RWPE1 (cell line): ENCODE measurements around the gene PTGDS.
A peak's percentile ranks its signal among the peaks of the same experiment; 100 is the strongest.

ENCODE experiments used
- CTCF ChIA-PET: fragments of 350-600 bp; sonication (Branson Sonifier 250); formaldehyde crosslinking; extraction: SDS; loops from one replicate; lab custom pipeline; 2021; lab: Yijun Ruan, JAX
- POLR2A ChIA-PET: fragments of 400-600 bp; formaldehyde crosslinking; extraction: SDS; loops from one replicate; lab custom pipeline; 2020; ENCODE audit warnings: antibody characterized with exemption; ENCODE audit not compliant: low non-redundant PET; lab: Yijun Ruan, JAX
- DNase-seq: peaks from one replicate; pipeline ENCODE4 v3.0.0; 2012; ENCODE audit warnings: low spot score
- H3K27ac ChIP-seq: fragments of 450-650 bp; 2 replicates; pipeline ENCODE4 v1.5.1; 2017
- TF ChIP-seq, protein P1 (sequence below): fragments of 450-650 bp; conservative IDR thresholded peaks from 2 replicates; pipeline ENCODE4 v1.5.1; 2017; ENCODE audit warnings: low read depth, mild to moderate bottlenecking

PTGDS gene

DNA sequence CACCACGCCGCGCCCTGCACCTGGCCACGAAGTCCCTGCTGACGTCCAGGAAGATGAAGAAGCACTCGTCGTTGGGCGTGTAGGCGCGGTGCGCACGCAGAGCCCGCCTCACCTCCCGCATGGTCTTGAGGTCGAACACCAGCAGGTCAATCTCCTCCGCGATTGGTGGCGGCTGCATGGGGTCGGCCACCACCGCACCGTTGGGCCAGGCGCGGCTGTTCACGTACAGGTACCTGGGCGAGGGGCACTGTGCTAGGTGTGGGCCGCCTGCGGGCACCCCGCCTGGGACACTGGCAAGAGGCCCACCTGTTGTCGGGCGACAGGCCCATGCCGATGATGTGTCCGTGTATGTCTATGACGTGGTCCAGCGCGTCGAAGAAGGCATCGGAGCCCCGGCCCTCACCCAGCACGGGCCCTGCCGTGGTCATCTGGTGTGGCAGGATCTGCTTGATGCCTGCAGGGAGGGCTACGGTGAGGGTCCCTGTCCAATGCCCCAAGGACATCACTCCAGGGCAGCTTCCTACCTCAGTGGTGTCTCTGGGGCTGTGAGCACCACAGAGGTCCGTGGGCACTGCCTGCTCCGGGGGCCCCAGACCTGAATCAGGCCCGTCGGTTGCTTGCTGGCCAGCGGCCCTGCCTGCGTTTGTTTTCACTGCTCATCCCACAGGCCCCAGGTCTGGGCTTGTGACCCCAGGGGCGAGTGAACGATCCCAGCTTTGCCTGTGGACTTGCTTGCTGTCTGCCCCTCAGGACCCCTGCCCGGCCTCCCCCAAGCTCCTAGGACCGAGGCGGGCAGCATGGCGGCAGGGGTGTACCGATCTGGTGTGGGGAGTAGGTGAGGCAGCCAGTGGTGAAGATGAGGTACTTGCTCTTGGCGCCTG is 35.8 kb upstream of the PTGDS start:
- ChIA-PET CTCF (interaction anchor here (0.7 to 1.0 kb wide), 2 partner anchors 33 to 88 kb away, joined by 3 to 6 read pairs; no protein-coding TSS in a partner anchor), POLR2A (no interaction called here)
- TF ChIP-seq, protein P1, sequence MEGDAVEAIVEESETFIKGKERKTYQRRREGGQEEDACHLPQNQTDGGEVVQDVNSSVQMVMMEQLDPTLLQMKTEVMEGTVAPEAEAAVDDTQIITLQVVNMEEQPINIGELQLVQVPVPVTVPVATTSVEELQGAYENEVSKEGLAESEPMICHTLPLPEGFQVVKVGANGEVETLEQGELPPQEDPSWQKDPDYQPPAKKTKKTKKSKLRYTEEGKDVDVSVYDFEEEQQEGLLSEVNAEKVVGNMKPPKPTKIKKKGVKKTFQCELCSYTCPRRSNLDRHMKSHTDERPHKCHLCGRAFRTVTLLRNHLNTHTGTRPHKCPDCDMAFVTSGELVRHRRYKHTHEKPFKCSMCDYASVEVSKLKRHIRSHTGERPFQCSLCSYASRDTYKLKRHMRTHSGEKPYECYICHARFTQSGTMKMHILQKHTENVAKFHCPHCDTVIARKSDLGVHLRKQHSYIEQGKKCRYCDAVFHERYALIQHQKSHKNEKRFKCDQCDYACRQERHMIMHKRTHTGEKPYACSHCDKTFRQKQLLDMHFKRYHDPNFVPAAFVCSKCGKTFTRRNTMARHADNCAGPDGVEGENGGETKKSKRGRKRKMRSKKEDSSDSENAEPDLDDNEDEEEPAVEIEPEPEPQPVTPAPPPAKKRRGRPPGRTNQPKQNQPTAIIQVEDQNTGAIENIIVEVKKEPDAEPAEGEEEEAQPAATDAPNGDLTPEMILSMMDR = no peak
- H3K27ac ChIP-seq = peak overlapping the region; percentile 89; the same call in 1 of the 2 replicates
- no peak for DNase-seq

- TF ChIP-seq, protein P1 = no peak
- ChIA-PET CTCF (interaction anchor here (0.6 to 1.0 kb wide), 4 partner anchors 34 to 87 kb away, joined by 3 to 6 read pairs (median 3); no protein-coding TSS in a partner anchor), POLR2A (no interaction called here)
- no peak for DNase-seq
- H3K27ac ChIP-seq = peak overlapping the region; percentile 89
Observed at GRCh38 chr9:136942112-136942880, 35.0 kb upstream of the PTGDS start.

DNA sequence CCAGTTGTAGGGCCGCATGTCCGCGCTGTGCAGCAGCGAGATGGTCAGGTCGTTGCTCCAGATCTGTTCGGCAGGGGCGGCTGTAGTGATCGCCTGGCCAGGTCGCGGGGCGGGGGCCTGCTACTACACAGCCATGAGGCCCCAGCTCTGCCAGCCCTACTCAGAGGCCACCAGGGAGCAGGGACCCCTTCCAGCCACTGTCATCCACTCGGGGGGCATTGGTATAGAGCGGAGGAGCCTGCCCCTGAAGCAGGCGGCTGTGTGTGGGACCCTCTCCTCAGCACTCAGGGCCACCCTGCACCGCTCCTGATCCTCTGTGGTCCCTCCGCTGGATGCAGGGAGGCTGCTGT is 34.4 kb upstream of the PTGDS start:
- TF ChIP-seq, protein P1 = no peak
- CTCF ChIA-PET = interaction anchor here (0.6 to 5.9 kb wide), 4 partner anchors 77 to 94 kb away, joined by 3 to 97 read pairs (median 3); no protein-coding TSS in a partner anchor
- peak overlapping the region; percentile 89 for H3K27ac ChIP-seq
- DNase-seq = no peak
- POLR2A ChIA-PET = interaction anchor here (0.7 kb wide), 1 partner anchor 12 kb away, joined by 6 read pairs; no protein-coding TSS in a partner anchor

DNA sequence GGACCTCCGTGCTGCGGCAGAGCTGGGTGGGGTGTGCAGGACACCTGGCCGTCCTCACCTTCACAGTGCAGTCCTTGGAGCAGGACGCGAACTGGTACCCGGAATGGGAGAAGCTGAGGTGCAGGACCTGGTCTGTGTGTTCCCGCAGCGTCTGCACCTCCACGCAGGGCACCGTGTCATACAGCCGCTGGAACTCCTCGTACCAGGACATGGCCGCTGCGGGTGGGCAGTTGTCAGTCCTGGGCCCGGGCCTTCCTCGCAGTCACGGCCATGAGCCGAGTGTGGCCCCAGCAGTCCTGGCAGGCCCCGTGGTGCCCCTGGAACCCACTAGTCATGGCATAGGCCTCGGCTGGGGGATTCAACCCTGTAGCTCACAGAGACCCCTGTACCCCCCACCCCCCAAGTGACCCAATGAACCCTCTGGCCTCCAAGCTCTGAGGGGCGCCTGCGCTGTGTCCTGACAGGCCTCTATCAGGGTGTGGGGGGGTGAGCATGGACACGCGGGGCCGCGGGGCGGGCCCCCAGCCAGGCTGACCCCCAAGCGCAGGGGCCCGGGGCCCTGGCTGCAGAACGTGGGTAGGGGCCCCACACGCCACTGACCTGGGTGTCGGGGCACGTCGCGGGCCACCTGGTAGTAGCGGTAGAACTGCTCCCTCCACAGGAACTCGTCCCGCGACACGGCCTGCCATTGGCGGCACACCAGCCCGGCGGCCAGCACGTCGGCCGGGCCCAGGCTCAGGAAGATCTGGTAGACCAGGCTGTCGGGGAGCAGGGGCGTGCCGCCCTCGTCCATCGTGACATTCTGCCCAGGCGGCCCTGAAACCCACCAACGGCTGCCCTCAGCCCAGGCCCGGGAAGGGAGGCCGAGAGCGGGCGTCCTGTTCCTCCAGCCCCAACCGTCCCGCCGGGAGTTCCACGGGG is 33.8 kb upstream of the PTGDS start:
- TF ChIP-seq, protein P1 = no peak
- CTCF ChIA-PET = interaction anchor here (0.6 to 5.9 kb wide), 16 partner anchors 13 to 313 kb away, joined by 3 to 97 read pairs (median 3); partner anchors contain the start of gene LCNL1
- POLR2A ChIA-PET = interaction anchor here (0.6 to 0.7 kb wide), 2 partner anchors 13 to 189 kb away, joined by 4 to 6 read pairs; no protein-coding TSS in a partner anchor
- peak overlapping the region; percentile 89 for H3K27ac ChIP-seq
- DNase-seq = peak; percentile 76

DNA sequence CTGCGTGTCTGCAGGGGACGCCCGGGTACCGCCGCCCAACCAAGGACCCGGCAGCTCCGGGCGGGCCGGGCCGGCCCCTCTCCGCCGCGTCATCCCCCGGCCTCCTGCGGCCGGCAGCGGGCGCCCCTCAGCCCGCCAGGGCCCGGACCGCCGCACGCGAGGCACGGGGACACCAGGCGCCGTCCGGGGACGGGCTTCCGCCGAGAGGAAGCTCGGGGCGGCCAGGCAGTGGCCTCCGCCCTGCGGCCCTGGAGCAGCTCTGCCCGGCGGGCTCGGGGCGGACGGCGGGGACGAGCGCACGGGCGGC is 33.1 kb upstream of the PTGDS start:
- ChIA-PET CTCF (interaction anchor here (0.6 to 5.9 kb wide), 13 partner anchors 14 to 313 kb away, joined by 3 to 97 read pairs (median 3); partner anchors contain the start of gene LCNL1), POLR2A (interaction anchor here (0.6 kb wide), 1 partner anchor 188 kb away, joined by 4 read pairs; no protein-coding TSS in a partner anchor)
- TF ChIP-seq, protein P1 = no peak
- H3K27ac ChIP-seq = peak overlapping the region; percentile 89
- DNase-seq = peak; percentile 61
